ENCODE measurements around the gene SYNGR2.

DNA sequence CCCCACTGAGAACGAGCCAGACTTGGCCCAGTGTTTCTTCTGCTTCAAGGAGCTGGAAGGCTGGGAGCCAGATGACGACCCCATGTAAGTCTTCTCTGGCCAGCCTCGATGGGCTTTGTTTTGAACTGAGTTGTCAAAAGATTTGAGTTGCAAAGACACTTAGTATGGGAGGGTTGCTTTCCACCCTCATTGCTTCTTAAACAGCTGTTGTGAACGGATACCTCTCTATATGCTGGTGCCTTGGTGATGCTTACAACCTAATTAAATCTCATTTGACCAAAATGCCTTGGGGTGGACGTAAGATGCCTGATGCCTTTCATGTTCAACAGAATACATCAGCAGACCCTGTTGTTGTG, 46.3 kb downstream of the SYNGR2 start:
- TF ChIP-seq, protein P1, sequence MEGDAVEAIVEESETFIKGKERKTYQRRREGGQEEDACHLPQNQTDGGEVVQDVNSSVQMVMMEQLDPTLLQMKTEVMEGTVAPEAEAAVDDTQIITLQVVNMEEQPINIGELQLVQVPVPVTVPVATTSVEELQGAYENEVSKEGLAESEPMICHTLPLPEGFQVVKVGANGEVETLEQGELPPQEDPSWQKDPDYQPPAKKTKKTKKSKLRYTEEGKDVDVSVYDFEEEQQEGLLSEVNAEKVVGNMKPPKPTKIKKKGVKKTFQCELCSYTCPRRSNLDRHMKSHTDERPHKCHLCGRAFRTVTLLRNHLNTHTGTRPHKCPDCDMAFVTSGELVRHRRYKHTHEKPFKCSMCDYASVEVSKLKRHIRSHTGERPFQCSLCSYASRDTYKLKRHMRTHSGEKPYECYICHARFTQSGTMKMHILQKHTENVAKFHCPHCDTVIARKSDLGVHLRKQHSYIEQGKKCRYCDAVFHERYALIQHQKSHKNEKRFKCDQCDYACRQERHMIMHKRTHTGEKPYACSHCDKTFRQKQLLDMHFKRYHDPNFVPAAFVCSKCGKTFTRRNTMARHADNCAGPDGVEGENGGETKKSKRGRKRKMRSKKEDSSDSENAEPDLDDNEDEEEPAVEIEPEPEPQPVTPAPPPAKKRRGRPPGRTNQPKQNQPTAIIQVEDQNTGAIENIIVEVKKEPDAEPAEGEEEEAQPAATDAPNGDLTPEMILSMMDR (IDR thresholded peaks at IDR 0.05) = no peak
- no peak for TF ChIP-seq POLR2A (IDR thresholded peaks at IDR 0.05)
- TF ChIP-seq EP300 (IDR thresholded peaks at IDR 0.05) = no peak

Measured in tibial nerve (tissue), 4 donors.